Dermis blood vessel endothelial cell (primary cell): ENCODE data around the gene ARHGAP10. TPM values are rescaled to one million over a fixed set of nuclear protein-coding genes. Genes with fewer than 3 reads are reported as not detected.

Experiments
- DNase-seq: peaks from one replicate; pipeline ENCODE4 v3.0.0; 2010
- total RNA-seq: library from RNA; depleted of rRNA; stranded (reverse); fragments of >200 nt; gene quantifications from 2 replicates; pipeline ENCODE4 v1.2.3, GENCODE V29; 2014

The ARHGAP10 gene
- total RNA-seq, 1 donor from 2014 or later: 14.6 TPM

GRCh38 chr4:148103597-148104355, 371.9 kb downstream of the ARHGAP10 start:
- no peak for DNase-seq

GRCh38 chr4:148108766-148109165, 376.9 kb downstream of the ARHGAP10 start:
- DNase-seq: no peak

- no peak for DNase-seq
These were observed 377.3 kb downstream of the ARHGAP10 start for GRCh38 chr4:148109216-148109615.

- DNase-seq: no peak
These were observed 378.3 kb downstream of the ARHGAP10 start for GRCh38 chr4:148110169-148110568.

GRCh38 chr4:148112231-148112982, 380.5 kb downstream of the ARHGAP10 start:
- peak; percentile 42 for DNase-seq

- no peak for DNase-seq
These were observed 382.5 kb downstream of the ARHGAP10 start for GRCh38 chr4:148114436-148114835.

- DNase-seq: peak; percentile 13
These were observed 384.4 kb downstream of the ARHGAP10 start for GRCh38 chr4:148116264-148116663.

GRCh38 chr4:148116969-148117368, 385.1 kb downstream of the ARHGAP10 start:
- DNase-seq: no peak

- no peak for DNase-seq
These were observed 386.3 kb downstream of the ARHGAP10 start for GRCh38 chr4:148118179-148118578.

GRCh38 chr4:148118633-148119032, 386.7 kb downstream of the ARHGAP10 start:
- no peak for DNase-seq

- no peak for DNase-seq
These were observed 388.3 kb downstream of the ARHGAP10 start for GRCh38 chr4:148120216-148120615.

Other genes starting within 250 kb of the ARHGAP10 start
- 51.7 and 62.4 TPM in 2 replicates for gene TMEM184C, start 114.7 kb upstream of the ARHGAP10 start, total RNA-seq
- gene PRMT9, start 47.9 kb upstream of the ARHGAP10 start, total RNA-seq: 10.1 and 11.1 TPM in 2 replicates